Nephron (organoid): Measurements from ENCODE around the gene TJP3.
A peak's percentile ranks its signal among the peaks of the same experiment; 100 is the strongest.

Experiments used
- H3K27ac Mint-ChIP-seq, 3 experiments: 2 replicates each; pipeline ENCODE4 v1.8.0; 2020; ENCODE audit warnings: mixed read lengths in 3 of 3, mild to moderate bottlenecking in 2 of 3, moderate library complexity in 1 of 3
- H3K27me3 Mint-ChIP-seq: 2 replicates; pipeline ENCODE4 v1.8.0; 2021; ENCODE audit warnings: low read depth, mild to moderate bottlenecking, moderate library complexity, mixed read lengths
- H3K36me3 Mint-ChIP-seq: 2 replicates; pipeline ENCODE4 v1.8.0; 2020; ENCODE audit warnings: low read depth, mixed read lengths
- H3K4me1 Mint-ChIP-seq: 2 replicates; pipeline ENCODE4 v1.8.0; 2020; ENCODE audit warnings: mixed read lengths
- H3K4me3 Mint-ChIP-seq, 3 experiments: 2 replicates each; pipeline ENCODE4 v1.8.0; 2020; ENCODE audit warnings: mild to moderate bottlenecking in 3 of 3, mixed read lengths in 3 of 3, moderate library complexity in 2 of 3
- H3K9me3 Mint-ChIP-seq: 2 replicates; pipeline ENCODE4 v1.8.0; 2020; ENCODE audit warnings: mixed read lengths
- CTCF ChIP-seq, 3 experiments: fragments of 200-600 bp; sonication (generic); IDR thresholded peaks; one replicate each; pipeline ENCODE4 v1.5.0; 2021; ENCODE audit warnings: antibody characterized with exemption in 3 of 3; ENCODE audit not compliant: unreplicated experiment in 3 of 3

The TJP3 gene

GRCh38 chr19:3782330-3782729 is 74.1 kb downstream of the TJP3 start:
- H3K4me1 Mint-ChIP-seq: no peaks in the 10 kb centered on the region
- TF ChIP-seq CTCF (IDR thresholded peaks at IDR 0.05; ENCODE audit: unreplicated experiment in 3 of 3): no peak
- no peak overlapping the region for H3K27ac Mint-ChIP-seq
- H3K9me3 Mint-ChIP-seq: peaks cover 16% of the 10 kb centered on the region
- peaks cover 5% of the 10 kb centered on the region for H3K36me3 Mint-ChIP-seq
- H3K27me3 Mint-ChIP-seq: peaks cover 50% of the 10 kb centered on the region
- H3K4me3 Mint-ChIP-seq: peak overlapping the region; percentile 23 to 57 (median 50)

- H3K36me3 Mint-ChIP-seq: peaks cover 5% of the 10 kb centered on the region
- no peak overlapping the region for H3K27ac Mint-ChIP-seq
- H3K27me3 Mint-ChIP-seq: peaks cover 54% of the 10 kb centered on the region
- TF ChIP-seq CTCF (IDR thresholded peaks at IDR 0.05; ENCODE audit: unreplicated experiment in 3 of 3): no peak
- H3K4me1 Mint-ChIP-seq: no peaks in the 10 kb centered on the region
- no peak overlapping the region for H3K4me3 Mint-ChIP-seq
- peaks cover 16% of the 10 kb centered on the region for H3K9me3 Mint-ChIP-seq
Measured at GRCh38 chr19:3782903-3783302, 74.7 kb downstream of the TJP3 start.

- TF ChIP-seq CTCF (IDR thresholded peaks at IDR 0.05; ENCODE audit: unreplicated experiment in 3 of 3): no peak
- no peaks in the 10 kb centered on the region for H3K4me1 Mint-ChIP-seq
Measured at GRCh38 chr19:3783660-3784584, 75.7 kb downstream of the TJP3 start.

GRCh38 chr19:3784607-3785450 is 76.6 kb downstream of the TJP3 start:
- Mint-ChIP-seq H3K36me3 (peaks cover 5% of the 10 kb centered on the region), H3K4me3 (peak overlapping the region; percentile 58 to 75 (median 74)), H3K9me3 (peaks cover 16% of the 10 kb centered on the region), H3K27me3 (peaks cover 68% of the 10 kb centered on the region), H3K4me1 (no peaks in the 10 kb centered on the region), H3K27ac (no peak overlapping the region)
- TF ChIP-seq CTCF (IDR thresholded peaks at IDR 0.05; ENCODE audit: unreplicated experiment in 3 of 3): no peak

More at GRCh38 chr19:3783660-3784584, 75.7 kb downstream of the TJP3 start:
- H3K9me3 Mint-ChIP-seq: peaks cover 16% of the 10 kb centered on the region
- no peak overlapping the region for H3K27ac Mint-ChIP-seq
- peaks cover 5% of the 10 kb centered on the region for H3K36me3 Mint-ChIP-seq
- peak overlapping the region; percentile 58 to 75 (median 74) for H3K4me3 Mint-ChIP-seq
- H3K27me3 Mint-ChIP-seq: peaks cover 58% of the 10 kb centered on the region

- H3K27ac Mint-ChIP-seq: no peak overlapping the region
- peaks cover 16% of the 10 kb centered on the region for H3K9me3 Mint-ChIP-seq
- H3K36me3 Mint-ChIP-seq: peaks cover 5% of the 10 kb centered on the region
- H3K4me1 Mint-ChIP-seq: no peaks in the 10 kb centered on the region
- peaks cover 74% of the 10 kb centered on the region for H3K27me3 Mint-ChIP-seq
- peak overlapping the region; percentile 56 to 59 (median 56) for H3K4me3 Mint-ChIP-seq
- no peak for TF ChIP-seq CTCF (IDR thresholded peaks at IDR 0.05; ENCODE audit: unreplicated experiment in 3 of 3)
Measured at GRCh38 chr19:3785451-3785937, 77.3 kb downstream of the TJP3 start.
